HCT116 (cell line): ENCODE results near the gene ARHGEF10L. TPM values are rescaled to one million over a fixed set of nuclear protein-coding genes. Genes with fewer than 3 reads are reported as not detected.

ENCODE experiments used
- ATAC-seq: fragments of 200-7000 bp; cut with Tn5 transposase; 2 replicates; pipeline ENCODE4 v1.9.1; 2020; ENCODE audit warnings: mild to moderate bottlenecking, moderate library complexity
- BruUV-seq: library from RNA; stranded (reverse); fragments of 400-500 nt; replicated peaks from 2 replicates; lab custom pipeline; 2021; lab: Mats Ljungman, UMichigan
- CTCF ChIA-PET: fragments of 300-600 bp; sonication (Branson Sonifier 250); formaldehyde crosslinking; loops from one replicate; lab custom pipeline; 2021; ENCODE audit warnings: antibody characterized with exemption; lab: Charles Lee
- POLR2A ChIA-PET: fragments of 300-600, 350-600 bp; sonication (Branson Sonifier 250); formaldehyde crosslinking; loops from one replicate; lab custom pipeline; 2021; ENCODE audit warnings: antibody characterized with exemption; lab: Charles Lee
- RAD21 ChIA-PET, 2 experiments: fragments of 300-600 bp; sonication (Branson Sonifier 250); formaldehyde crosslinking; loops; one replicate each; lab custom pipeline; 2023; ENCODE audit warnings: low total read pairs in 2 of 2; ENCODE audit not compliant: uncharacterized antibody in 2 of 2, unreplicated experiment in 2 of 2, low non-redundant PET in 1 of 2; lab: Charles Lee
- DNase-seq: peaks from one replicate; pipeline ENCODE4 v3.0.0-alpha.2; 2010; ENCODE audit warnings: low read depth, low spot score
- H2AFZ ChIP-seq: fragments of 200-600 bp; shearing (Covaris generic), sonication (generic); 2 replicates; pipeline ENCODE4 v1.6.1; 2017; ENCODE audit warnings: low read depth, mixed run types, mixed read lengths, antibody characterized with exemption, low read length; ENCODE audit not compliant: poor library complexity, severe bottlenecking
- H3K27ac ChIP-seq: 2 replicates; pipeline ENCODE4 v1.5.1; 2012; ENCODE audit warnings: low read depth, low read length
- H3K27me3 ChIP-seq: fragments of 200-600 bp; sonication (generic); 2 replicates; pipeline ENCODE4 v1.6.1; 2016; ENCODE audit warnings: mixed run types, low read length, mixed read lengths; ENCODE audit not compliant: insufficient read depth
- H3K36me3 ChIP-seq, 2 experiments: fragments of 200-500 bp in 1 of 2; fragments of 200-600 bp in 1 of 2; sonication (Bioruptor generic) in 1 of 2; sonication (generic) in 1 of 2; 2 replicates each; pipeline versions ENCODE4 v1.5.1 to v1.6.1; 2014 to 2016; ENCODE audit warnings: low read length in 2 of 2, inconsistent platforms in 1 of 2, mixed read lengths in 1 of 2, mixed run types in 1 of 2; ENCODE audit not compliant: insufficient read depth in 2 of 2, control insufficient read depth in 1 of 2
- H3K4me1 ChIP-seq, 2 experiments: fragments of 200-600 bp in 1 of 2; sonication (generic) in 1 of 2; 2 replicates each; pipeline versions ENCODE4 v1.5.1 to v1.6.1; 2012 to 2017; ENCODE audit warnings: low read length in 2 of 2, inconsistent platforms in 1 of 2, mild to moderate bottlenecking in 1 of 2, mixed read lengths in 1 of 2, mixed run types in 1 of 2, moderate library complexity in 1 of 2; ENCODE audit not compliant: insufficient read depth in 2 of 2, control insufficient read depth in 1 of 2
- H3K4me2 ChIP-seq: fragments of 200-600 bp; sonication (generic); 2 replicates; pipeline ENCODE4 v1.6.1; 2017; ENCODE audit warnings: mixed run types, low read length, mixed read lengths
- H3K4me3 ChIP-seq, 2 experiments: fragments of 200-600 bp in 1 of 2; sonication (generic) in 1 of 2; replicated peaks in 1 of 2; 2 replicates each; pipeline ENCODE4 v1.5.1; 2011 to 2016; ENCODE audit warnings: low read length in 2 of 2, control low read depth in 1 of 2, low read depth in 1 of 2, mild to moderate bottlenecking in 1 of 2, mixed read lengths in 1 of 2, mixed run types in 1 of 2
- H3K79me2 ChIP-seq: fragments of 200-600 bp; sonication (generic); 2 replicates; pipeline ENCODE4 v1.6.1; 2017; ENCODE audit warnings: mild to moderate bottlenecking, mixed run types, low read length, moderate library complexity, mixed read lengths; ENCODE audit not compliant: insufficient read depth
- H3K9ac ChIP-seq: fragments of 200-600 bp; sonication (generic); 2 replicates; pipeline ENCODE4 v1.6.1; 2016; ENCODE audit warnings: low read length, mixed read lengths
- H3K9me2 ChIP-seq: fragments of 200-600 bp; sonication (generic), shearing (Covaris generic); 2 replicates; pipeline ENCODE4 v1.6.1; 2017; ENCODE audit warnings: mixed run types, mild to moderate bottlenecking, moderate library complexity; ENCODE audit not compliant: insufficient read depth
- H3K9me3 ChIP-seq, 2 experiments: fragments of 200-500 bp in 1 of 2; fragments of 200-600 bp in 1 of 2; sonication (Bioruptor generic) in 1 of 2; sonication (generic) in 1 of 2; 2 replicates each; pipeline ENCODE4 v1.6.1; 2014 to 2017; ENCODE audit warnings: low read length in 2 of 2, mixed read lengths in 2 of 2, inconsistent platforms in 1 of 2, low read depth in 1 of 2, mild to moderate bottlenecking in 1 of 2, mixed run types in 1 of 2, moderate library complexity in 1 of 2; ENCODE audit not compliant: control insufficient read depth in 1 of 2, insufficient read depth in 1 of 2
- H4K20me1 ChIP-seq: fragments of 200-600 bp; sonication (generic), shearing (Covaris generic); 2 replicates; pipeline ENCODE4 v1.6.1; 2017; ENCODE audit warnings: mixed run types, mild to moderate bottlenecking, moderate library complexity; ENCODE audit not compliant: insufficient read depth
- CBX3 ChIP-seq: IDR thresholded peaks from 2 replicates; pipeline ENCODE4 v1.6.1; 2012; ENCODE audit warnings: low read depth
- CEBPB ChIP-seq: IDR thresholded peaks from 2 replicates; pipeline ENCODE4 v1.6.1; 2012; ENCODE audit warnings: low read depth
- EGR1 ChIP-seq: IDR thresholded peaks from 2 replicates; pipeline ENCODE4 v1.6.1; 2012; ENCODE audit warnings: low read depth
- ELF1 ChIP-seq: IDR thresholded peaks from 2 replicates; pipeline ENCODE4 v1.6.1; 2012; ENCODE audit warnings: low read depth, borderline replicate concordance
- EZH2 ChIP-seq: fragments of 200-600 bp; sonication (generic); IDR thresholded peaks from 2 replicates; pipeline ENCODE4 v1.6.1; 2017; ENCODE audit warnings: antibody characterized with exemption, mixed run types
- JUND ChIP-seq: IDR thresholded peaks from 2 replicates; pipeline ENCODE4 v1.6.1; 2012
- POLR2A ChIP-seq: IDR thresholded peaks from 2 replicates; pipeline ENCODE4 v1.7.0; 2011; ENCODE audit warnings: borderline replicate concordance; ENCODE audit not compliant: insufficient read depth, insufficient read length; ENCODE audit errors: extremely low read depth
- POLR2AphosphoS5 ChIP-seq: IDR thresholded peaks from 2 replicates; pipeline ENCODE4 v1.6.1; 2011; ENCODE audit warnings: mild to moderate bottlenecking, low read depth, low read length, moderate library complexity
- SP1 ChIP-seq: IDR thresholded peaks from 2 replicates; pipeline ENCODE4 v1.6.1; 2012; ENCODE audit warnings: low read depth
- TCF7L2 ChIP-seq: IDR thresholded peaks from 2 replicates; pipeline ENCODE4 v1.7.0; 2011; ENCODE audit warnings: borderline replicate concordance, inconsistent platforms; ENCODE audit not compliant: insufficient read depth, insufficient read length; ENCODE audit errors: extremely low read depth
- YY1 ChIP-seq: IDR thresholded peaks from 2 replicates; pipeline ENCODE4 v1.6.1; 2011; ENCODE audit warnings: low read length, low read depth, moderate library complexity, mild to moderate bottlenecking; ENCODE audit not compliant: insufficient replicate concordance; ENCODE audit errors: extremely low read depth
- ZNF274 ChIP-seq: fragments of 200-500 bp; sonication (Bioruptor generic); IDR thresholded peaks from 2 replicates; pipeline ENCODE4 v1.6.1; 2014; ENCODE audit warnings: mild to moderate bottlenecking, low read depth, low read length, inconsistent platforms
- intact Hi-C: fragments of 100-400 bp; cut with micrococcal nuclease; formaldehyde crosslinking; loops from 2 replicates; pipeline ENCODE4 v1.10.0; 2022
- total RNA-seq: library from RNA; stranded (reverse); gene quantifications from one replicate; pipeline ENCODE4 v1.2.1, GENCODE V29; 2021; ENCODE audit not compliant: unreplicated experiment
- TF ChIP-seq, protein P1 (sequence below): IDR thresholded peaks from 2 replicates; pipeline ENCODE4 v1.6.1; 2012
- TF ChIP-seq, protein P2 (sequence below), 3 experiments: fragments of 200-600 bp in 1 of 3; sonication (generic) in 1 of 3; IDR thresholded peaks in 2 of 3; conservative IDR thresholded peaks in 1 of 3; 2 replicates each; pipeline ENCODE4 v1.5.1; 2012 to 2017; ENCODE audit warnings: low read depth in 2 of 3, low read length in 2 of 3, antibody characterized with exemption in 1 of 3, borderline replicate concordance in 1 of 3, control low read depth in 1 of 3, mild to moderate bottlenecking in 1 of 3, mixed read lengths in 1 of 3, mixed run types in 1 of 3, moderate library complexity in 1 of 3; ENCODE audit not compliant: insufficient read depth in 1 of 3
- TF ChIP-seq, protein P3 (sequence below): IDR thresholded peaks from 2 replicates; pipeline ENCODE4 v1.6.1; 2012; ENCODE audit warnings: low read depth
- TF ChIP-seq, protein P4 (sequence below): IDR thresholded peaks from 2 replicates; pipeline ENCODE4 v1.6.1; 2012

The ARHGEF10L gene
- total RNA-seq, 1 experiment from 2014 or later: 14.7 TPM

DNA sequence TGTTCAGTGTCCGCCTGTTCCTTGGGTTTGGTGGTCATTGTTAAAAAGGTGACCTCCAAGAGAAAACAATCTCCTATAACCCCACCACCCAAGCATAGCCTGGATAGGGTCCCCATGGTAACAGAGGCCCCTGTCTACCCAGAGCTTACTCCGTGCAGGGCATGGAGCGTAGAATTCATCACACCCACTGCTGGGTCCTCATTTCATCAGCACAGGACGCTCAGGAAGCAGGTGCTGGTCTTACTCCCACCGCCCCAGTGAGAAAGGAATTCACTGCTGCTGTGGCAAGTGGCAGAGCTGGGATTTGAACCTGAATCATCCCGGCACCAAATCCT lies 37.0 kb downstream of the ARHGEF10L start (continued):
- TF ChIP-seq ELF1 (no peak), TCF7L2 (no peak)
- TF ChIP-seq, protein P1, sequence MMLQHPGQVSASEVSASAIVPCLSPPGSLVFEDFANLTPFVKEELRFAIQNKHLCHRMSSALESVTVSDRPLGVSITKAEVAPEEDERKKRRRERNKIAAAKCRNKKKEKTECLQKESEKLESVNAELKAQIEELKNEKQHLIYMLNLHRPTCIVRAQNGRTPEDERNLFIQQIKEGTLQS: no peak

DNA sequence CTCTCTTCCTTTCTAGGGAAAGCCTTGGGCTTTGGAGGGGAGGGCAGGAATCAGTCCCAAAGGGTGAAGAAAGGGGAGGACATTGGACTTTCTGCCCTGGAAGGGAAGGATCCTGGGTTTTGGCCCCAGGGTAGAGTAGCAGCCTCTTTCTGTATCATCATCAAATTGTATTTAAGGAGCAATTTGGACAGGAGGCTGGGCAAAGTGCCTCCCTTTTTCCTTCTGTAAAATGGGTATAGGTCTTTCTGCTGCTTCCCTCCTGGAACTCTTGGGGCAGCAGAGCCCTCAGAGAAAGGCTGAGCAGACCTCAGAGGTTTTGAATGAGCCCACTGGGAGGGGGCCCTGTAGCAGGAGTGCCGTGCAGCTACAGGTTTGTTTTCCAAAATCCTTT lies 38.4 kb downstream of the ARHGEF10L start:
- Histone ChIP-seq H3K4me3 (no peak overlapping the region), H3K9ac (no peak overlapping the region), H4K20me1 (no peaks in the 10 kb centered on the region), H3K9me2 (no peaks in the 10 kb centered on the region), H3K27me3 (no peaks in the 10 kb centered on the region), H3K36me3 (no peaks in the 10 kb centered on the region), H3K79me2 (peaks cover 5% of the 10 kb centered on the region; the same call in 1 of the 2 replicates), H3K9me3 (no peaks in the 10 kb centered on the region), H2AFZ (no peak overlapping the region), H3K27ac (no peak overlapping the region), H3K4me2 (no peak overlapping the region), H3K4me1 (peaks cover 41 to 59% of the 10 kb centered on the region in 2 experiments)
- TF ChIP-seq POLR2A (no peak), TCF7L2 (no peak), CBX3 (no peak), JUND (no peak), SP1 (no peak), EZH2 (no peak), YY1 (no peak), CEBPB (no peak), EGR1 (no peak), ZNF274 (no peak), POLR2AphosphoS5 (no peak)
- TF ChIP-seq, protein P2, sequence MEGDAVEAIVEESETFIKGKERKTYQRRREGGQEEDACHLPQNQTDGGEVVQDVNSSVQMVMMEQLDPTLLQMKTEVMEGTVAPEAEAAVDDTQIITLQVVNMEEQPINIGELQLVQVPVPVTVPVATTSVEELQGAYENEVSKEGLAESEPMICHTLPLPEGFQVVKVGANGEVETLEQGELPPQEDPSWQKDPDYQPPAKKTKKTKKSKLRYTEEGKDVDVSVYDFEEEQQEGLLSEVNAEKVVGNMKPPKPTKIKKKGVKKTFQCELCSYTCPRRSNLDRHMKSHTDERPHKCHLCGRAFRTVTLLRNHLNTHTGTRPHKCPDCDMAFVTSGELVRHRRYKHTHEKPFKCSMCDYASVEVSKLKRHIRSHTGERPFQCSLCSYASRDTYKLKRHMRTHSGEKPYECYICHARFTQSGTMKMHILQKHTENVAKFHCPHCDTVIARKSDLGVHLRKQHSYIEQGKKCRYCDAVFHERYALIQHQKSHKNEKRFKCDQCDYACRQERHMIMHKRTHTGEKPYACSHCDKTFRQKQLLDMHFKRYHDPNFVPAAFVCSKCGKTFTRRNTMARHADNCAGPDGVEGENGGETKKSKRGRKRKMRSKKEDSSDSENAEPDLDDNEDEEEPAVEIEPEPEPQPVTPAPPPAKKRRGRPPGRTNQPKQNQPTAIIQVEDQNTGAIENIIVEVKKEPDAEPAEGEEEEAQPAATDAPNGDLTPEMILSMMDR (IDR thresholded peaks at IDR 0.05 in 2 of 3, conservative IDR thresholded peaks at IDR 0.05 in 1 of 3; ENCODE audit: borderline replicate concordance in 1 of 3, insufficient read depth in 1 of 3, low read depth in 2 of 3, low read length in 2 of 3): no peak
- TF ChIP-seq, protein P3, sequence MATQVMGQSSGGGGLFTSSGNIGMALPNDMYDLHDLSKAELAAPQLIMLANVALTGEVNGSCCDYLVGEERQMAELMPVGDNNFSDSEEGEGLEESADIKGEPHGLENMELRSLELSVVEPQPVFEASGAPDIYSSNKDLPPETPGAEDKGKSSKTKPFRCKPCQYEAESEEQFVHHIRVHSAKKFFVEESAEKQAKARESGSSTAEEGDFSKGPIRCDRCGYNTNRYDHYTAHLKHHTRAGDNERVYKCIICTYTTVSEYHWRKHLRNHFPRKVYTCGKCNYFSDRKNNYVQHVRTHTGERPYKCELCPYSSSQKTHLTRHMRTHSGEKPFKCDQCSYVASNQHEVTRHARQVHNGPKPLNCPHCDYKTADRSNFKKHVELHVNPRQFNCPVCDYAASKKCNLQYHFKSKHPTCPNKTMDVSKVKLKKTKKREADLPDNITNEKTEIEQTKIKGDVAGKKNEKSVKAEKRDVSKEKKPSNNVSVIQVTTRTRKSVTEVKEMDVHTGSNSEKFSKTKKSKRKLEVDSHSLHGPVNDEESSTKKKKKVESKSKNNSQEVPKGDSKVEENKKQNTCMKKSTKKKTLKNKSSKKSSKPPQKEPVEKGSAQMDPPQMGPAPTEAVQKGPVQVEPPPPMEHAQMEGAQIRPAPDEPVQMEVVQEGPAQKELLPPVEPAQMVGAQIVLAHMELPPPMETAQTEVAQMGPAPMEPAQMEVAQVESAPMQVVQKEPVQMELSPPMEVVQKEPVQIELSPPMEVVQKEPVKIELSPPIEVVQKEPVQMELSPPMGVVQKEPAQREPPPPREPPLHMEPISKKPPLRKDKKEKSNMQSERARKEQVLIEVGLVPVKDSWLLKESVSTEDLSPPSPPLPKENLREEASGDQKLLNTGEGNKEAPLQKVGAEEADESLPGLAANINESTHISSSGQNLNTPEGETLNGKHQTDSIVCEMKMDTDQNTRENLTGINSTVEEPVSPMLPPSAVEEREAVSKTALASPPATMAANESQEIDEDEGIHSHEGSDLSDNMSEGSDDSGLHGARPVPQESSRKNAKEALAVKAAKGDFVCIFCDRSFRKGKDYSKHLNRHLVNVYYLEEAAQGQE: no peak
- TF ChIP-seq, protein P4, sequence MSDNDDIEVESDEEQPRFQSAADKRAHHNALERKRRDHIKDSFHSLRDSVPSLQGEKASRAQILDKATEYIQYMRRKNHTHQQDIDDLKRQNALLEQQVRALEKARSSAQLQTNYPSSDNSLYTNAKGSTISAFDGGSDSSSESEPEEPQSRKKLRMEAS: no peak
- TF ChIP-seq, protein P1: no peak
- DNase-seq (no peak), ATAC-seq (no peak)
- POLR2A ChIA-PET: no interaction called here
- intact Hi-C loops: no loop called here
- no TSS peak for BruUV-seq
- CTCF ChIA-PET: no interaction called here
- RAD21 ChIA-PET: no interaction called here
